Sciatic nerve (tissue), 2 donors: ENCODE measurements around the gene MRC1. TPM values are rescaled to one million over a fixed set of nuclear protein-coding genes. Genes with fewer than 3 reads are reported as not detected.

Experiments used
- ATAC-seq: fragments of 200-7000 bp; cut with Tn5 transposase; one replicate; pipeline ENCODE4 v1.9.1; 2020; ENCODE audit warnings: mild to moderate bottlenecking, moderate library complexity
- DNase-seq: peaks from one replicate; pipeline ENCODE4 v3.0.0-alpha.2; 2020; ENCODE audit warnings: low spot score
- intact Hi-C: fragments of 100-400 bp; cut with DNase I; formaldehyde crosslinking; loops from one replicate; pipeline ENCODE4 v1.14.2; 2022
- total RNA-seq: library from RNA; stranded (reverse); fragmentation: NEBNext Ultra II Directional; extraction: Animal tissue kit (Norgen Biotek cat#: 25700); gene quantifications from one replicate; pipeline ENCODE4 v1.2.1, GENCODE V29; 2021
- donor health status: DM: no; HTN: no; CAD: no.
- donor health status: DM: no; HTN: no; CAD: no.

The MRC1 gene
- total RNA-seq, 1 donor from 2014 or later: 35.8 TPM

GRCh38 chr10:17835688-17836087 lies 26.5 kb downstream of the MRC1 start:
- ATAC-seq (no peak), DNase-seq (no peak)
- intact Hi-C loops: no loop called here

DNA sequence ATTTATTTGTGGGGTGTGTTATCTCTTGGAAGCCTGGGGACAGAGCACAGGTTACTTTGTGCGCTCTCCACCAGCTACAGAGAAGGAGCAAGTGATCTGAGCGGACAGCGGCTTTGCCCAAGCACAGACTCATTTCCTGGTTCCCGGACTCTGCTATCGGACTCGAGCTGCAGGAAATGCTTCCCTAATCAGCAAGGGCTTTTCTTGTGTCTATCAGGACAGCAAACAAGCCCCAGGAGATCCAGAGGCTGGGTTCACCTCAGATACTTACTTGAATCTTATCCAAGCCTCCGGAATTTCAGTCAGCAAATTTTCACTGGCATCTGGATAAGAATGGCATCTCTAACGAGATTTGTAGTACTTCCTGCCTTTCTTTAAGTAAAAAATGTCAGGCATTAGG lies 27.8 kb downstream of the MRC1 start:
- peak; percentile 53 for ATAC-seq
- intact Hi-C loops: no loop called here
- no peak for DNase-seq

GRCh38 chr10:17838080-17838648 lies 29.0 kb downstream of the MRC1 start:
- ATAC-seq (peak; percentile 62), DNase-seq (no peak)
- intact Hi-C loops: no loop called here

GRCh38 chr10:17841050-17841449 lies 31.9 kb downstream of the MRC1 start:
- ATAC-seq (no peak), DNase-seq (no peak)
- intact Hi-C loops: no loop called here

- no peak for ATAC-seq
- intact Hi-C loops: no loop called here
- DNase-seq: no peak
These were observed 33.5 kb downstream of the MRC1 start for GRCh38 chr10:17842641-17843040.

- peak; percentile 20 for ATAC-seq
- intact Hi-C loops: no loop called here
These were observed 38.6 kb downstream of the MRC1 start for GRCh38 chr10:17847585-17848296.

GRCh38 chr10:17848646-17849045 lies 39.5 kb downstream of the MRC1 start:
- no peak for ATAC-seq
- DNase-seq: no peak
- intact Hi-C loops: no loop called here

More at GRCh38 chr10:17847585-17848296, 38.6 kb downstream of the MRC1 start:
- DNase-seq: no peak

DNA sequence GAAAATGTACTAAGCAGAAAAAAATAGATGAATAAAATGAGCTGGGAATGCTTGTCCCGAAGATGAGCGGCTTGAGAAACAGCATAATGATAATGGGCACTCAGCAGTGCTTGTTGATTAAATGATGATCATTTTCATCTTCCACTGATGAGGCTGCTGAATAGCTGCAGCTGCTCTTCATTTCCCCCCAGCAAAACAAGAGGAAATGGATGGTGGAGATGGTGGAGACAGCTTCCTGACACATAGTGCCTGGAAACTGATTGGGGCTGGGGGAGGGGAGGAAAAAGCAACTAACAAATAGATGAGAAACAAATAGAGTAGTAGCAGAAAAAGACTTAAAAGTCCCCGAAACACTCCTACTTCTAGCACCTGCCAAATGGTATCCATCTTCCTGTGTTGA lies 41.4 kb downstream of the MRC1 start:
- ATAC-seq: no peak
- intact Hi-C loops: loop anchor here (10.0 kb wide), 1 partner anchor 1066 kb away; no protein-coding TSS in a partner anchor
- no peak for DNase-seq

DNA sequence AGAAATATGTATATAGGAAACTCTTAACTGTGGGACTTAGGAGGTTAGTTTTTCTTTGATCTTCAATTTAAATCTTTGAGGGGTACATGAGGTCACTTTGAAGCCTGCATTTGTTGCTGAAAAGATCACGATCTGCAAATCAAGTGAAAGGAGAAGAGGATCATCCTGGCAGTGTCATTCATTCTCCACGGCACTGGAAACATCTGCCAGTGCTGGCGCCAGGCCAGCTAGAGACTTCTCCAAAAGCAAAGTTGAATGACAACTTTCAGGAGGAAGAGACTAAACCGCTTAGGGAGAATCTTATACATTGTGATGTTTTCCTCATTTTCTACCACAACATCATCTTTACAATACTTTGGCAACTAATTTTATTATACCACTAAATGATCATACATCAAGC lies 42.5 kb downstream of the MRC1 start:
- intact Hi-C loops: loop anchor here (10.0 kb wide), 1 partner anchor 1067 kb away; no protein-coding TSS in a partner anchor
- DNase-seq (peak; percentile 80), ATAC-seq (peak; percentile 71)

DNA sequence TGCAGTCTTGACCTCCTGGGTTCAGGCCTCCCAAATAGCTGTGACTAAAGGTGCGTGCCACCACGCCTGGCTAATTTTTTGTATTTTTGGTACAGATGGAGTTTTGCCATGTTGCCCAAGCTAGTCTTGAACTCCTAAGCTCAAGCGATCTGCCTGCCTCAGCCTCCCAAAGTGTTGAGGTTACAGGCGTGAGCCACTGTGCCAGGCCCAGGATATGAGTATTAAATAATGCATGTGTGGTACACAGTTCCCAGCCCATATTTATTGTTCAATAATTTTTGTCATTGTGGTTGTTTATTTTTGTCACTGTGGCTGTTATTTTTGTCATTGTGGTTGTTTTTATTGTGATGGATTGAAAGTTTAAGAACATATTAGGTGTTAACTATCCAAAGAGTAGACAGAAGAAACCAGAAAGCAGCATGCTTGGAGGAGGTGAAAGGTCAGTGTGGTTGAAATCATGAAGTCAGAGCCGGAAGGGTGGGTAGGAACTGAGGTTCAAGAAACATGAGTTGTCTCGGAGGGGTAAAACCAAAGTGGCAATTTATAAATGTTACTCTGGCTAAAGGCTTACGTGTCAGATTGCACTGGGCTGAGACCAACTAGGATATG lies 45.0 kb downstream of the MRC1 start:
- intact Hi-C loops: loop anchor here (10.0 kb wide), 1 partner anchor 1069 kb away; no protein-coding TSS in a partner anchor
- ATAC-seq (no peak), DNase-seq (no peak)

- ATAC-seq (no peak), DNase-seq (no peak)
- intact Hi-C loops: loop anchor here (10.0 kb wide), 1 partner anchor 1072 kb away; no protein-coding TSS in a partner anchor
These were observed 47.9 kb downstream of the MRC1 start for GRCh38 chr10:17857040-17857439.

DNA sequence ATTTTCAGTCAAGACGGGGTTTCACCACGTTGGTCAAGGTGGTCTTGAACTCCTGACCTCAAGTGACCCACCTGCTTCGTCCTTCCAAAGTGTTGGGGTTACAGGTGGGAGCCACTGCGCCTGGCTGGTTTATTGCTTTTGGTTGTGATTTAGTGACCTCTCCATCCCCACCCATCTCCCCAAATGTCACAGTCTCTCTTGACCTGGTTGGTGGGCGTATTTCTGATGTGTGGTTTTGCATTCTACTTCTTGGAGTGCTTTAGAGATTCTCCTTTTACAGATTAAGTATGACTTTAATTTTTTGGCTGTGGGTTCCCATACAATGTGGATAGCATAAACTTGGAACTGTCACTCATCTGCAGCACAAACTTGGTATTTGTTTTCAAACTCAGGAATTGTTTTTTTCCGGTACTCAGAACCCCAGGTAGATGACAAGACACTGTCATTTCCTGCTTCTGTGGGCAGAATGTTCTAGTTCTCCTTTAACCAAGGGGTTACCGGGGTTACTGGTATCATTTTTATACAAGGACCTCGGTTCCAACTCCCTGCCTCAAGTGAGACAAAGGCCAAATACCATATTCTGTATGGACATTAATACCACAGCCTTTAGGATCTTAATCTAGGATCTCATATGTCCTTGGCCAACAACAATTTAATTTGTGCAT lies 50.5 kb downstream of the MRC1 start:
- ATAC-seq (no peak), DNase-seq (no peak)
- intact Hi-C loops: loop anchor here (10.0 kb wide), 1 partner anchor 1075 kb away; no protein-coding TSS in a partner anchor

- intact Hi-C loops: no loop called here
- DNase-seq: no peak
- no peak for ATAC-seq
These were observed 52.6 kb downstream of the MRC1 start for GRCh38 chr10:17861760-17862159.

- DNase-seq: no peak
- ATAC-seq: no peak
- intact Hi-C loops: loop anchor here (5.0 kb wide), 1 partner anchor 1677 kb away; no protein-coding TSS in a partner anchor
These were observed 56.2 kb downstream of the MRC1 start for GRCh38 chr10:17865351-17865750.

DNA sequence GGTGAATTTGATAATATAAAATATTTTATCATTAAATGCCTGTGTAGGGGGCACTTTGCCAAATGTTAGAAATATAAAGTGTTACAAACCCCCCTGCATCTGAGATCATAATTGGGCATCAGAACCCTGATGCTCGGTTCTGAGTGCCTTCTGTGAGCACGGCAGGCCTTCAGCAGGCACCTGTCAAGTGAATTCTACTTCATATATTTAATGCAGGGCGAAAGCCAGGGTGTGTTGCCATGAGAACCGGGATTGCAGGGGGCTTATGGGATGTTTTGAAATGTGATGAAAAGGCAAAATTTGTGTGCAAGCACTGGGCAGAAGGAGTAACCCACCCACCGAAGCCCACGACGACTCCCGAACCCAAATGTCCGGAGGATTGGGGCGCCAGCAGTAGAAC lies 57.2 kb downstream of the MRC1 start:
- DNase-seq (no peak), ATAC-seq (no peak)
- intact Hi-C loops: loop anchor here (5.0 kb wide), 1 partner anchor 1676 kb away; no protein-coding TSS in a partner anchor

DNA sequence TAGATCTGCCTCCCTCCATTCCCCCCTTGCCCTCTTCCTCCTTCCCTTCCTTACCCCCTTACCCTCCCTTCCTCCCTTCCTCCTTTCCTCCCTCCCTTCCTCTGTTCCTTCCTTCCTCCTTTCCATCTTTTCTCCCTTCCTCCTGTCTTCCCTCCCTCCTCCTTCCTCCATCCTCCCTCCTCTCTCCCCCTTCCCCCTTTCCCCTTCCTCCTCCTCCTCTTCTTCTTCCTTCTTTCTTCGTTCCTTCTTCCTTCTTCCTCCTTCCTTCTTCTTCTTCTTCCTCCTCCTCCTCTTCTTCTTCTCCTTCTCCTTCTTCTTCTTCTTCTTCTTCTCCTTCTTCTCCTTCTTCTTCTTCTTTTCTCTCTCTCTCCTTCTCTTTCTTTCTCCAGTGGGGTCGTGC lies 57.9 kb downstream of the MRC1 start:
- no peak for ATAC-seq
- DNase-seq: no peak

DNA sequence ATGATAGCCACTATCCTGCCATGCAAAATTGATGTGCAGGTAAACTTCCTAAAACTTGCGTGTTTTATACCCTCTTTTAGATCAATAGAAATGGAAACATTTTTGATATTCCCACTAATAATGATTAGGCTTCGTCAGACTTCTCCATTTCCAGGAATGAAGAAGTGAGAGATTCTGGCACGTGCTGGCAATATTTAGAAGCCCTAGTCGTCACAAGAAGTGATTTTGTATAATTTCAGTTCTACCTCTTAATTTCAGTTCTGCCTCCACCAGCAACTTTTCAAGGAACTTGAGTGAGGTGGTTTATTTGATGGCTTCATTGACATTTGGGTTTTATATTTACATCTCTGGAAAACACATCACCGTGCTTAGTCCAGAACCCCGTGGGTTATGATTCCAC lies 61.9 kb downstream of the MRC1 start:
- ATAC-seq: no peak
- intact Hi-C loops: no loop called here
- DNase-seq: no peak

More for the DNA sequence above, 57.9 kb downstream of the MRC1 start:
- intact Hi-C loops: loop anchor here (5.0 kb wide), 1 partner anchor 1675 kb away; no protein-coding TSS in a partner anchor

GRCh38 chr10:17872191-17873091 lies 63.3 kb downstream of the MRC1 start:
- DNase-seq (no peak), ATAC-seq (no peak)
- intact Hi-C loops: no loop called here
